OCI-LY3 (cell line): ENCODE data around the gene UGT1A10.

Experiments used
- H2AFZ ChIP-seq: fragments of 200-600, 300-600 bp; shearing (Covaris generic); 2 replicates; pipeline ENCODE4 v1.6.0; 2014; ENCODE audit warnings: antibody characterized with exemption, low read depth, low read length
- H3K27ac ChIP-seq: fragments of 200-600, 300-600 bp; sonication (generic); 2 replicates; pipeline ENCODE4 v1.5.1; 2014; ENCODE audit warnings: mild to moderate bottlenecking, low read length, moderate library complexity, mixed read lengths
- H3K27me3 ChIP-seq: fragments of 200-600, 300-600 bp; sonication (generic); 2 replicates; pipeline ENCODE4 v1.6.1; 2014; ENCODE audit warnings: low read depth, low read length, mixed read lengths
- H3K36me3 ChIP-seq: fragments of 200-600, 300-600 bp; sonication (generic); replicated peaks from 2 replicates; pipeline ENCODE3; 2014; ENCODE audit warnings: low read depth, low read length, mixed read lengths
- H3K4me1 ChIP-seq: fragments of 300-600, 200-600 bp; sonication (generic); 2 replicates; pipeline ENCODE4 v1.6.1; 2014; ENCODE audit warnings: low read length, mixed read lengths
- H3K4me2 ChIP-seq: fragments of 200-600, 300-600 bp; sonication (generic); 2 replicates; pipeline ENCODE4 v1.6.1; 2014; ENCODE audit warnings: low read length, mixed read lengths
- H3K4me3 ChIP-seq: fragments of 300-600, 200-600 bp; sonication (generic); 2 replicates; pipeline ENCODE4 v1.5.1; 2014; ENCODE audit warnings: antibody characterized with exemption, mild to moderate bottlenecking, low read length, moderate library complexity
- H3K79me2 ChIP-seq: fragments of 300-600, 200-600 bp; shearing (Covaris generic); 2 replicates; pipeline ENCODE4 v1.6.1; 2014; ENCODE audit warnings: mild to moderate bottlenecking, low read length, mixed read lengths
- H3K9ac ChIP-seq: fragments of 300-600, 200-600 bp; shearing (Covaris generic); 2 replicates; pipeline ENCODE4 v1.6.0; 2014; ENCODE audit warnings: mild to moderate bottlenecking, low read length, moderate library complexity
- H3K9me3 ChIP-seq: fragments of 200-600, 300-600 bp; shearing (Covaris generic); 2 replicates; pipeline ENCODE4 v1.6.1; 2014; ENCODE audit warnings: low read length, mixed read lengths; ENCODE audit not compliant: insufficient read depth
- H4K20me1 ChIP-seq: fragments of 200-600, 300-600 bp; sonication (generic); 2 replicates; pipeline ENCODE4 v1.6.1; 2016; ENCODE audit warnings: low read length, mixed read lengths; ENCODE audit not compliant: insufficient read depth
- EZH2phosphoT487 ChIP-seq: fragments of 200-600 bp; shearing (Covaris generic); IDR thresholded peaks from 2 replicates; pipeline ENCODE4 v1.6.1; 2018; ENCODE audit warnings: antibody characterized with exemption, mixed run types, low read depth
- TF ChIP-seq, protein P1 (sequence below): fragments of 200-600, 300-600 bp; sonication (generic); IDR thresholded peaks from 2 replicates; pipeline ENCODE4 v1.5.1; 2014; ENCODE audit warnings: antibody characterized with exemption, low read length, low read depth

UGT1A10 gene

DNA sequence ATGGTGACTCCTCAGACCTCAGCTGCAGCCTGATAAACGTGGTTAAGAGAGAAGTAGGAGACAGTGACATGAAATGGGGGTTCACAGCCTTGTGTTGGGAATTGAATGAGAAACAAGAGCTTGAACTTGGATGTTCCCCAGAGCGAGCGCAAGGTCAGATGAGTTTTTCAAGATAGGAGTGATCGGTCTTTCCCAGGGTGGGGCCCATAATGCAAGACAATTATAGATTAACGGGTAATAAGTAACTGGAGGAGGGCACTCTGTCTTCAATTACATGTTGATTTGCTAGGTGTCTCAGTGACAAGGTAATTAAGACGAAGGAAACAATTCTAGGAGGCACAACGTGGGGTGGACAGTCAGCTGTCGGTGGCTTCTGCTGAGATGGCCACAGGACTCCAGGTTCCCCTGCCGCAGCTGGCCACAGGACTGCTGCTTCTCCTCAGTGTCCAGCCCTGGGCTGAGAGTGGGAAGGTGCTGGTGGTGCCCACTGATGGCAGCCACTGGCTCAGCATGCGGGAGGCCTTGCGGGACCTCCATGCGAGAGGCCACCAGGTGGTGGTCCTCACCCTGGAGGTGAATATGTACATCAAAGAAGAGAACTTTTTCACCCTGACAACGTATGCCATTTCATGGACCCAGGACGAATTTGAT is 76.5 kb downstream of the UGT1A10 start, which contains the start of gene UGT1A5:
Gene UGT1A5, plus strand, starts transcription at position 297 of the 651 bp plus-strand sequence. Its CDS starts 85 bp downstream, at position 382.
- no peaks in the 10 kb centered on the region for H3K79me2 ChIP-seq
- no peak for TF ChIP-seq EZH2phosphoT487
- TF ChIP-seq, protein P1, sequence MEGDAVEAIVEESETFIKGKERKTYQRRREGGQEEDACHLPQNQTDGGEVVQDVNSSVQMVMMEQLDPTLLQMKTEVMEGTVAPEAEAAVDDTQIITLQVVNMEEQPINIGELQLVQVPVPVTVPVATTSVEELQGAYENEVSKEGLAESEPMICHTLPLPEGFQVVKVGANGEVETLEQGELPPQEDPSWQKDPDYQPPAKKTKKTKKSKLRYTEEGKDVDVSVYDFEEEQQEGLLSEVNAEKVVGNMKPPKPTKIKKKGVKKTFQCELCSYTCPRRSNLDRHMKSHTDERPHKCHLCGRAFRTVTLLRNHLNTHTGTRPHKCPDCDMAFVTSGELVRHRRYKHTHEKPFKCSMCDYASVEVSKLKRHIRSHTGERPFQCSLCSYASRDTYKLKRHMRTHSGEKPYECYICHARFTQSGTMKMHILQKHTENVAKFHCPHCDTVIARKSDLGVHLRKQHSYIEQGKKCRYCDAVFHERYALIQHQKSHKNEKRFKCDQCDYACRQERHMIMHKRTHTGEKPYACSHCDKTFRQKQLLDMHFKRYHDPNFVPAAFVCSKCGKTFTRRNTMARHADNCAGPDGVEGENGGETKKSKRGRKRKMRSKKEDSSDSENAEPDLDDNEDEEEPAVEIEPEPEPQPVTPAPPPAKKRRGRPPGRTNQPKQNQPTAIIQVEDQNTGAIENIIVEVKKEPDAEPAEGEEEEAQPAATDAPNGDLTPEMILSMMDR: no peak

DNA sequence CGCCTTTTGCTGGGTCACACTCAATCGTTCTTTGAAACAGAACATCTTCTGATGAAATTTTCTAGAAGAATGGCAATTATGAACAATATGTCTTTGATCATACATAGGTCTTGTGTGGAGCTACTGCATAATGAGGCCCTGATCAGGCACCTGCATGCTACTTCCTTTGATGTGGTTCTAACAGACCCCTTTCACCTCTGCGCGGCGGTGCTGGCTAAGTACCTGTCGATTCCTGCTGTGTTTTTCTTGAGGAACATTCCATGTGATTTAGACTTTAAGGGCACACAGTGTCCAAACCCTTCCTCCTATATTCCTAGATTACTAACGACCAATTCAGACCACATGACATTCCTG is 77.0 kb downstream of the UGT1A10 start:
- H3K4me3 ChIP-seq: no peak overlapping the region
- no peak overlapping the region for H3K9ac ChIP-seq
- H3K79me2 ChIP-seq: no peaks in the 10 kb centered on the region
- H3K27me3 ChIP-seq: no peaks in the 10 kb centered on the region
- H3K9me3 ChIP-seq: no peaks in the 10 kb centered on the region
- TF ChIP-seq, protein P1: no peak
- TF ChIP-seq EZH2phosphoT487: no peak
- no peaks in the 10 kb centered on the region for H3K36me3 ChIP-seq
- no peak overlapping the region for H3K4me2 ChIP-seq
- H3K4me1 ChIP-seq: no peaks in the 10 kb centered on the region
- no peaks in the 10 kb centered on the region for H4K20me1 ChIP-seq
- no peak overlapping the region for H3K27ac ChIP-seq
- H2AFZ ChIP-seq: no peak overlapping the region

More for the DNA sequence above, 76.5 kb downstream of the UGT1A10 start, which contains the start of gene UGT1A5:
- Histone ChIP-seq H3K9ac (no peak within 1 kb of the TSS), H3K4me2 (no peak within 1 kb of the TSS), H3K36me3 (no peaks in the 10 kb centered on the region), H3K4me1 (no peaks in the 10 kb centered on the region), H2AFZ (no peak within 1 kb of the TSS), H3K27me3 (no peaks in the 10 kb centered on the region), H3K9me3 (no peaks in the 10 kb centered on the region), H3K27ac (no peak within 1 kb of the TSS), H4K20me1 (no peaks in the 10 kb centered on the region), H3K4me3 (no peak within 1 kb of the TSS)

DNA sequence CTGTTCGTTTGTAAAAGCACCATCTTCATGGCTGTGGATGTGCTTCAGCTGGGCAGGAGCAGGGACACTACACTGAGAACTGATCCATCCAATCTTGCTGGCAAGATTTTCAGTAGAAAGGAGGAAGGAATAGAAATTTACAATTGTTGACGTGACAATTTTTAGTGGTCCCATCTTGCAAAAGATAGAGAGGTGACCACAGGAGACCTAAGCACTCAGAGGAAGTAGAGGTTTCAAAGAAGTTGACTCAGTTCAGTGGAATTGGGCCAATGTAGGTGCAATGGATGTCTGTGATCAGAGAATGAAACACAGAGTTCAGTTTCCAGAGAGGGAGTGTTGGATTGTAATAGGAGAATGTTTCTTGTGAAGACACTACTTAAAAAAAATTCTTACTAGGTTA is 77.9 kb downstream of the UGT1A10 start:
- H3K9me3 ChIP-seq: no peaks in the 10 kb centered on the region
- no peak overlapping the region for H3K27ac ChIP-seq
- no peaks in the 10 kb centered on the region for H3K4me1 ChIP-seq
- H3K4me3 ChIP-seq: no peak overlapping the region
- H3K9ac ChIP-seq: no peak overlapping the region
- H2AFZ ChIP-seq: no peak overlapping the region
- no peaks in the 10 kb centered on the region for H3K79me2 ChIP-seq
- no peaks in the 10 kb centered on the region for H3K27me3 ChIP-seq
- H3K36me3 ChIP-seq: no peaks in the 10 kb centered on the region
- TF ChIP-seq, protein P1: no peak
- TF ChIP-seq EZH2phosphoT487: no peak
- no peak overlapping the region for H3K4me2 ChIP-seq
- no peaks in the 10 kb centered on the region for H4K20me1 ChIP-seq

DNA sequence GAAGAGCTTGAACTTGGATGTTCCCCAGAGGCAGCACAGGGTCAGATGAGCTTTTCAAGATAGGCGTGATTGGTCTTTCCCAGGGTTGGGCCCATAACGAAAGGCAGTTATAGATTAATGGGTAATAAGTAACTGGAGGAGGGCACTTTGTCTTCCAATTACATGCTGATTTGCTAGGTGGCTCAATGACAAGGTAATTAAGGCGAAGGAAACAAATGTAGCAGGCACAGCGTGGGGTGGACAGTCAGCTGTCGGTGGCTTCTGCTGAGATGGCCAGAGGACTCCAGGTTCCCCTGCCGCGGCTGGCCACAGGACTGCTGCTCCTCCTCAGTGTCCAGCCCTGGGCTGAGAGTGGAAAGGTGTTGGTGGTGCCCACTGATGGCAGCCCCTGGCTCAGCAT is 82.3 kb downstream of the UGT1A10 start, which contains the start of gene UGT1A4:
Gene UGT1A4, plus strand, starts transcription at position 185 of the 400 bp plus-strand sequence. Its CDS starts 85 bp downstream, at position 270.
- Histone ChIP-seq H3K4me2 (no peak within 1 kb of the TSS), H3K4me3 (no peak within 1 kb of the TSS), H3K4me1 (no peaks in the 10 kb centered on the region), H3K36me3 (no peaks in the 10 kb centered on the region), H3K27me3 (no peaks in the 10 kb centered on the region), H3K79me2 (no peaks in the 10 kb centered on the region), H3K9me3 (no peaks in the 10 kb centered on the region), H3K9ac (no peak within 1 kb of the TSS), H4K20me1 (no peaks in the 10 kb centered on the region), H2AFZ (no peak within 1 kb of the TSS), H3K27ac (no peak within 1 kb of the TSS)
- TF ChIP-seq EZH2phosphoT487: no peak
- TF ChIP-seq, protein P1: no peak
